DMS 273 (cell line): ENCODE data around the gene TAF13.
"Not testable (repeated sequence)": the region's sequence is repeated elsewhere in the genome, so short reads cannot be mapped to it uniquely, and the experiment has no call there.

Experiments used
- DNase-seq: peaks from one replicate; lab custom pipeline; 2025; ENCODE audit not compliant: unreplicated experiment; lab: John Stamatoyannopoulos, UW

The TAF13 gene

DNA sequence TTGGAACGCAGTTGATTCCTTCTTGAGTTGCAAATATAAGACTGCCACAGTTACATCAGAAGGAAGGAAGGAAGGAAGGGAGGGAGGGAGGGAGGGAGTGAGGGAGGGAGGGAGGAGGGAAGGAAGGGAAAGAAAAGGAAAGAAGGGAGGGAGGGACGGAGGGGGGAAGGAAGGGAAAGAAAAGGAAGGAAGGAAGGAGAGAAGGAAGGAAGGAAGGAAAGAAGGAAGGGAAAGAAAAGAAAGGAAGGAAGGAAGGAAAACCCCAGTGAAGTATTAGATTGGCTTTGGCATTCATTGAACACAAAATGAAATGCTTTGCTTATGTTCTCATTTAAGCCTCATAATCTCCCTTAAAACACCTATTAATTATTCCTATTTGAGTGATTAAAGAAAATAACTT lies 27.5 kb downstream of the TAF13 start:
- DNase-seq, result no peak

DNA sequence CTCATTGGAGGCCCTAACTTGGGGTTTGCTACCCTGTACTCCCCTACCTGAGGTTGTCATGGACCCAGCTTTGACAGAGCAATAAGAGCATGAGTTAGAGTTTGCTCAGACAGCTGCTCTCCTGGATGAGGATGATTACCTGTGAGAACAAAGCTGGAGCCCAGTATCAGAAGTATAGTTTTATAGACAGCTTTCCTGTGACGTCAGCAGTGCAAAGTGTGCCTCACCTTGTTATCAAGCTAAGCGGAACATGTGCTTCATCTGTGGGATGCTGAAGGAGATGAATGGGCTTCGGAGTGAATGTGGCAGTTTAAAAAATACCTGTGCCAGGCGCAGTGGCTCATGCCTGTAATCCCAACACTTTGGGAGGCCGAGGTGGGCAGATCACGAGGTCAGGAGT lies 28.5 kb downstream of the TAF13 start:
- DNase-seq, result no peak

DNA sequence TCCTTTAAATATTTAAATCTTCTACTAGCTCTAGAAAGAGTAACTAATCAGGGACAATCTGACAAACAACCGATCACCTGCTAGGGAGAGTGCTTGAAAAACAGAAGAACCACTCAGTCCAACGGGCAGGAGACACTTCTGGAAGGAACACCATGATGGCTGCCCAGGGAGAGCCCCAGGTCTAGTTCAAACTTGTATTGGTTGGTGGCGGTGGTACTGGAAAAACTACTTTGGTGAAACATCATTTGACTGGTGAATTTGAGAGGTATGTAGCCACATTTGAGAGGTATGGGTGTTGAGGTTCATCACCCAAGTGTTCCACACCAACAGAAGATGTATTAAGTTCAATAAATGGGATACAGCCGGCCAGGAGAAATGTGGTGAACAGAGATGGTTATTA lies 29.1 kb downstream of the TAF13 start:
- DNase-seq, result no peak

DNA sequence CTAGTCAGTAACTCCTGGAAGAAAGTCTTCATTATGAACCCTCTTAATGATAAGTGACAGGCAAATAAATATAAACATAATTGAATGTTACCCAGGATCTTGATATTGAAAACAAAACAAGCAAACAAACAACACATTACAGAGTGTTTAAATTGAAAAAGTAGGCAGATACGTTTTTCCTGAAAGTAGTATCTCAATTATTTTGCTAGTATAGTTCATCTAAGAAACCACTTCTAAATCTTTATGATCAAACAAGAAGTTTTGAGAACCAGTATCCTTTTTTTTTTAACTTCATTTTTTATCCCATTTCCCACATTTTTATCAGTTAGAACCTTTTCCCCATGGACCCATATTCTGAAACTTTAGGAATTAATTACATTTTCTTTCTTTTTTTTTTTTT lies 30.2 kb downstream of the TAF13 start:
- no peak for DNase-seq

DNA sequence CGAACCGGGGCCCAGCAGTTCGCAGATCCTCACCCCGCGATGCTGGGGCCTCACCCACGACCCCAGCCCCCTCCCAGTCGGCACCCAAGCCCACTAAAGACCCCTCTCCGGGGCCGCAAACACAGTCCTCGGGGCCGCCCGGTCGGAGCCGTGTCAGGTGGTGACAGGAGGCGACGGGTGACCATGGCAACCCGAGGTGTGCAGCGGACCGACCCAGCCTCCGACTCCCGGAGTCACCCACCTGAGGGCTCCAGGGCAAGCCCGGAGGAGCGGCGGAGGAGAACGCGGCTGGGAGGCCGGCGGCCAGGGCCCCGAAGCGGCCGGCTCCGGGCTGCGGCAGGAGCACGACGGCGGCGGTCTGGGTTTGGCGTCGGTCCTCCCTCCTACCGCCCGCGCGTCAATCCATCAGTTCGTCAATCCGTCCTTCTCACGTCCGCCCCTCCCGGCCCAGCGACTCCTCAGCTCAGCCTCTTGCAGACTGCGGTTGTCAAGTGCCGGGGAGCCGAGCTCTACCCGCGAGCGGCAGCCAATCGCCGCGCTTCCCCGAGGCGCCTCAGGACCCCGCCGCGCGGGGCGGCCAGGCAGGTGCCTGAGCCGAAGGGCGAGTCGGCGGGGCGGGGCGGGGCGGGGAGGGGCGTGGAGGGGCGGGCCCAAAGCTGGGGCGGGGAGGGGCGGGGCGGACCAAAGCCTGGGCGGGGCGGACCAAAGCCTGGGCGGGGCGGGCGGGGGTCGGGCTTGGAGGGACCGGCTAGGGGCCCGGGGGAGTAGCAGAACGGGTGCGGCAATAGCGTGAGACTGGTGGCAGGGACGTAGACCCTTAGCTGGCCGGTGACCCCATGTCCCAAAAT lies 34.0 kb downstream of the TAF13 start, which contains the start of gene WDR47:
TSS of gene WDR47 (minus strand) at position 482 of the 848 bp plus-strand sequence. CDS start 18,590 bp downstream, outside the sequence.
- DNase-seq, result peak; percentile 99

DNA sequence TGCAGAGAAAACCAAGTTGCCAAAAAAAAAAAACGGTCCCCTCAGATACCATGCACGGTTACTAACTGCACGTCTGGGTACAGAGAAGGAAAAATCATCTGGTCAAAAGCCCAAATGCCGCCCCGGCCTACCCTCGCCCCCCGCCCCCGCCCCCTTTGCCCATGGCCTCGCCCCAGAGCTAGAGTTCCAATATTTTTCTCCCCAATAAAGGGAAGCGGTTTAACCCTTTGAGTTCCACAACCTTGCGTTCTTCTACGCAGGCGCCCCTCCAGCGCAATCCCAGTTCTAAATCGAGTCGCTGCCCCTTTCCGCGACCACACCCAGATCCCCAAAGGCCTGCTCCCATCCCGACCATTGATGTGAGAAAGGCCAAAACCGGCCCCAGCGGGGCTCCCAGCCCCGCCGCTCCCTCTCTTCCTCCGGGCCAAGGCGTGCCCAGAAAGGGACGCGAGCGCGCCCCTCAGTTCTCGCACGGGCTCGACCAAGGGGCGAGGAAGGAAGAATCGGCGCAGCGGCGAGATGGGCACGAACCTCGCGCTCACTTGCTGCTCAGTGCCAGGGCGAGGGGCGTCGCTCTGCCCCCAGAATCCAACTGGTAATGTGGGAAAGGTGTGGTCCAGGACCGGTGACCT lies 34.7 kb downstream of the TAF13 start:
- peak; percentile 72 for DNase-seq

DNA sequence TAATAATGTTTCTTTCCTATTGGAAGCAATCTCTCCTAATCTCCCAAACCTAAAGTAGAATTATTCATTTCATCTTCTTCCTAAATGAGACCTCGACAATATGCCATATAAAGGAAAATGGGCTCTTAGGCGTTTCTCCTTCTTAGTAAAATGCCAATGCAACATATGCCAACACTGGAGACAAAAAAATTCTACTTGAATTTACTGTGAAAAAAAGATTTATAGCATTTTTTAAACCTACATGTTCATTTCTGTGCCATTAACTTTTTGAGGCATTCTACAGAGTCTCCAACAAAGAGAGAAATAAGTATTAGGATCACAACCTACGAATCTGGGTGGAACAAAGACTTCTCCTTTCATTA lies 35.2 kb downstream of the TAF13 start:
- DNase-seq, result no peak

DNA sequence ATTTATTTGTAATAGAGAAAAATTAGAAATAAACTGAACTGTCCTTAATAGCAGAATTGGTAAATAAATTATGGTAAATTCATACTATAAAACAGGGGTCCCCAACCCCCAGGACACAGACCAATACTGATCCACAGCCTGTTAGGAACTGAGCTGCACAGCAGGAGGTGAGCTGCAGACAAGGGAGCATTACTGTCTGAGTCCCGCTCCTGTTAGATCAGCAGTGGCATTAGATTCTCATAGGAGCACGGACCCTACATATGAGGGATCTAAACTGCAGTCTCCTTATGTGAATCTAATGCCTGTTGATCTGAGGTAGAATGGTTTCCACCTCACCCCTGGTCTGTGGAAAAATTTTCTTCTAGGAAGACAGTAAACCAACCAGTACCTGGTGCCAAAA lies 41.4 kb downstream of the TAF13 start:
- DNase-seq, result no peak

DNA sequence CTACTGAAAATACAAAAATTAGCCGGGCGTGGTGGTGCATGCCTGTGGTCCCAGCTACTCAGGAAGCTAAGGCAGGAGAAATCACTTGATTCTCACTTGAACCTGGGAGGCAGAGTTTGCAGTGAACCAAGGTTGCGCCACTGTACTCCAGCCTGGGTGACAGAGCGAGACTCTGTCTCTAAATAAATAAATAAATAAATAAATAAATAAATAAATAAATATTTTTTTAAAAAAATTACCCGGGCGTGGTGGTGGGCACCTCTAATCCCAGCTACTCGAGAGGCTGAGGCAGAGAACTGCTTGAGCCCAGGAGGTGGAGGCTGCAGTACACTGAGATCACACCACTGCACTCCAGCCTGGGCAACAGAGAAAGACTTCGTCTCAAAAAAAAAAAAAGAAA lies 46.3 kb downstream of the TAF13 start:
- DNase-seq, result not testable (repeated sequence)

DNA sequence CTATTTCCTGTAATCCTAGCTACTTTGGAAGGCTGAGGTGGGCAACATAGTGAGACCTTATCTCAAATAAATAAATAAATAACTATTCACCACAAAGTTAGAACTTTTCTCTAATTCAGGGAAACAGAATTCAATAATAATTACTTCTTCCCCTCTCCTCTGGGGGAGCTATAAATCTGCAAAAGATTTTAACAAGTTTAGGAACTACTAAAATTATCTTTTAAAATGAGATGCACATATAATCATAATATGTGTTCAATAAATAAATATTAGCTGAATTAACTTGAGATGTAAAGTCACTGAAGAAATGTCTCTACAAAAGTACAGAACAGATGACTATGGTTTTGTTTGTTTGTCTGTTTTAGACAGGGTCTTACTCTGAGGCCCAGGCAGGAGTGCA lies 48.0 kb downstream of the TAF13 start:
- DNase-seq, result no peak

DNA sequence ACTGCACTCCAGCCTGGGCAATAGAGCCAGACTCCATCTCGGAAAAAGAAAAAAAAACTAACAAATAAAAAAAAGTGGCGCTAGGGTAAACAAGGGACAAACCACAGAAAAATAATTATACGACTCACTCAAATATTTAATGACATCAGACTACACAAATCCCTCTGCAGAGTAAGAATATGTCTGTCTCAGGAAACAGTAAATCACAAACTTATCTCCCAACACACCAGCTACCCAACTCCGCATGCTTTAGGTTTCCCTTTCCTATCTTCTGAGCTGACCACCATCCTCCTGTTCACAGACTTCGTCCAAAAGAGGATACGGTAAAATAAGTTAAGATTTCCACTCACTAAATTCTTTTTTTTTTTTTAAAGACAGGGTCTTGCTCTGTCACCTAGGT lies 50.1 kb downstream of the TAF13 start:
- no peak for DNase-seq

DNA sequence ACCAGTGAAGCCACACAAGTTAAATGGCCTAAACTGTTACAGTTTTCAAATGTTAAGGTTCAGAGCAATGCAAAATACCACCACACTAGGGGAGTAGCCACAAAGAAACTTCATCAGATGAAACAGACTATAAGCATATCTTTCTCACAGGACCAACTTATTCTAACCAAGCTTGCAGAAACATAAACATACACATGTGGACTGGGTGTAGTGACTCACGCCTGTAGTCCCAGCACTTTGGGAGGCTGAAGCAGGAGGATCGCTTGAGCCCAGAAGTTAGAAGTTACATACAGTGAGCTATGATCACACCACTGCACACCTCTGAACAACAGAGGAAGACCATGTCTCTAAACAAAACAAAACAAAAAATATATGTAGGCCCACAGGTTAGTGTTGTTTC lies 51.2 kb downstream of the TAF13 start:
- no peak for DNase-seq

DNA sequence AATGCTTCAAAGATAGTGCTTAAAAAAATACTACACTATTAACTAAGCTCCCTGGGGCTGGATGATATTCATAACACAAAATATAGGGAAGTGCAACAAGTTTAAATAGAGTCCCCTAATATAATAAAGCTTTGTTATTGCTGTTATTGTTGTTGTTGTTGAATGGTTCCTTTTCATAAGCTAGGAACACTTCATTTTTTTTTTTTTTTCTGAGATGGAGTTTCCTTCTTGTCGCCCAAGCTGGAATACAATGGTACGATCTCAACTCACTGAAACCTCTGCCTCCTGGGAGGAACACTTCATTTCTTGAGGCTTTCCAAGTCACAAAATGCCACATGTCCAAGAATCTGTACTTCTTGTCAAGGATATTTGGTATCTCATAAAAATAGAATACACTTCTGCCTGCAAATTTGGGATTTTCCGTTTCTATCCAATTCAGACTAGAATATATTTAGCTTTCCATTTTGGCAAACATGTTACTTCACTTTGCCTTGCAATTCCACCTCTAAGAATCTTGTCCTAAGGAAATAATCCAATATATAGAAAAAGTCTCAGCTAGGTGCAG lies 55.0 kb downstream of the TAF13 start:
- no peak for DNase-seq

DNA sequence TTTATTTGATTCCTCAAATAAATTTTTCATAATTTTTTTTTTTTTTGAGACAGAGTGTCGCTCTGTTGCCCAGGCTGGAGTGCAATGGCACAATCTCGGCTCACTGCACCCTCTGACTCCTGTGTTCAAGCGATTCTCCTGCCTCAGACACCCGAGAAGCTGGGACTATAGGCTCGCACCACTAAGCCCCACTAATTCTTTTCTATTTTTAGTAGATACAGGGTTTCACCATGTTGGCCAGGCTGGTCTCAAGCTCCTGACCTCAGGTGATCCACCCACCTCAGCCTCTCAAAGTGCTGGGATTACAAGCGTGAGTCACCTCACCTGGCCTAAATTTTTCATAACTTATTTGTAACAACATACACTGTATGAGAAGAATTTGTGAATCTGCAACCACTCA lies 58.1 kb downstream of the TAF13 start:
- not testable (repeated sequence) for DNase-seq

DNA sequence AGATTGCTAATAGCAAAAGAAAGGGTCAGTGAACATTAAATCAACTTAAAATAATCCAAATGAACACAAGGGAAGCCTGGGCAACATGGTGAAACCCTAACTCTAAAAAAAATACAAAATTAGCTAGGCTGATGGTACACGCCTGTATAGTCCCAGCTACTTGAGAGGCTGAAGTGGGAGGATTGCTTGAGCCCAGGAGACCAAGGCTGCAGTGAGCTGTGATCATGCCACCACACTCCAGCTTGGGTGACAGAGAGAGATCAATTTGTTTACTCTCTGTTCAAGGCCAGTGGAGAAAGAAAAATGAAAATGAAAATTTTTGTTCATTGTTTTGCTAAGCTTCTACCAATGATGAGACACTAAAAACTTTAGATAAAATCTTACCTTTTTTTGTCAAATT lies 58.7 kb downstream of the TAF13 start:
- DNase-seq, result no peak
